SU-DHL-6 (cell line): ENCODE results near the gene PRDM13.

Source experiments
- H2AFZ ChIP-seq: fragments of 200-600 bp; sonication (generic); 2 replicates; pipeline ENCODE4 v1.6.1; 2014; ENCODE audit warnings: low read depth, mild to moderate bottlenecking, moderate library complexity, mixed read lengths, antibody characterized with exemption, low read length; ENCODE audit not compliant: severe bottlenecking
- H3F3A ChIP-seq: fragments of 200-600 bp; shearing (Covaris generic); 2 replicates; pipeline ENCODE4 v1.6.0; 2016; ENCODE audit warnings: antibody characterized with exemption, mild to moderate bottlenecking; ENCODE audit not compliant: insufficient read depth
- H3K27ac ChIP-seq: fragments of 200-600 bp; sonication (generic); 2 replicates; pipeline ENCODE4 v1.5.1; 2016; ENCODE audit warnings: low read depth, mild to moderate bottlenecking, low read length, moderate library complexity, mixed read lengths
- H3K27me3 ChIP-seq: fragments of 200-600 bp; sonication (generic), shearing (Covaris generic); 2 replicates; pipeline ENCODE4 v1.6.0; 2014; ENCODE audit warnings: mild to moderate bottlenecking, low read length
- H3K36me3 ChIP-seq: fragments of 200-600 bp; sonication (generic); 2 replicates; pipeline ENCODE4 v1.6.1; 2014; ENCODE audit warnings: mild to moderate bottlenecking, low read length, mixed read lengths
- H3K4me2 ChIP-seq: fragments of 300-600, 200-600 bp; shearing (Covaris generic), sonication (generic); 2 replicates; pipeline ENCODE4 v1.6.0; 2014; ENCODE audit warnings: low read length, low read depth, mild to moderate bottlenecking; ENCODE audit not compliant: poor library complexity, severe bottlenecking
- H3K4me3 ChIP-seq: fragments of 200-600 bp; sonication (generic); 2 replicates; pipeline ENCODE4 v1.5.1; 2014; ENCODE audit warnings: antibody characterized with exemption, low read length, mild to moderate bottlenecking, mixed read lengths; ENCODE audit not compliant: insufficient read depth, poor library complexity, severe bottlenecking
- H3K79me2 ChIP-seq: fragments of 200-600 bp; sonication (generic); 2 replicates; pipeline ENCODE4 v1.6.1; 2014; ENCODE audit warnings: mild to moderate bottlenecking, low read length, moderate library complexity; ENCODE audit not compliant: insufficient read depth
- H3K9ac ChIP-seq: fragments of 200-600 bp; sonication (generic); 2 replicates; pipeline ENCODE4 v1.7.0; 2014; ENCODE audit warnings: mild to moderate bottlenecking, low read length
- H3K9me2 ChIP-seq: fragments of 200-600 bp; sonication (generic); replicated peaks from 2 replicates; pipeline ENCODE4 v1.6.1; 2014; ENCODE audit warnings: low read length; ENCODE audit not compliant: insufficient read depth
- H3K9me3 ChIP-seq: fragments of 200-600 bp; sonication (generic); 2 replicates; pipeline ENCODE4 v1.6.1; 2014; ENCODE audit warnings: low read length, mixed read lengths; ENCODE audit not compliant: insufficient read depth
- H4K20me1 ChIP-seq: fragments of 200-600 bp; sonication (generic); 2 replicates; pipeline ENCODE4 v1.6.1; 2014; ENCODE audit warnings: low read depth, mild to moderate bottlenecking, antibody characterized with exemption, low read length, moderate library complexity, mixed read lengths
- EZH2phosphoT487 ChIP-seq: fragments of 200-600 bp; sonication (generic), shearing (Covaris generic); conservative IDR thresholded peaks from 2 replicates; pipeline ENCODE4 v1.6.1; 2018; ENCODE audit warnings: mild to moderate bottlenecking, antibody characterized with exemption, low read length, moderate library complexity, mixed read lengths
- TF ChIP-seq, protein P1 (sequence below): fragments of 200-600 bp; sonication (generic); IDR thresholded peaks from one replicate; pipeline ENCODE4 v1.5.1; 2017; ENCODE audit warnings: antibody characterized with exemption, mild to moderate bottlenecking, low read length, moderate library complexity; ENCODE audit not compliant: insufficient read depth, poor library complexity, severe bottlenecking

The PRDM13 gene

DNA sequence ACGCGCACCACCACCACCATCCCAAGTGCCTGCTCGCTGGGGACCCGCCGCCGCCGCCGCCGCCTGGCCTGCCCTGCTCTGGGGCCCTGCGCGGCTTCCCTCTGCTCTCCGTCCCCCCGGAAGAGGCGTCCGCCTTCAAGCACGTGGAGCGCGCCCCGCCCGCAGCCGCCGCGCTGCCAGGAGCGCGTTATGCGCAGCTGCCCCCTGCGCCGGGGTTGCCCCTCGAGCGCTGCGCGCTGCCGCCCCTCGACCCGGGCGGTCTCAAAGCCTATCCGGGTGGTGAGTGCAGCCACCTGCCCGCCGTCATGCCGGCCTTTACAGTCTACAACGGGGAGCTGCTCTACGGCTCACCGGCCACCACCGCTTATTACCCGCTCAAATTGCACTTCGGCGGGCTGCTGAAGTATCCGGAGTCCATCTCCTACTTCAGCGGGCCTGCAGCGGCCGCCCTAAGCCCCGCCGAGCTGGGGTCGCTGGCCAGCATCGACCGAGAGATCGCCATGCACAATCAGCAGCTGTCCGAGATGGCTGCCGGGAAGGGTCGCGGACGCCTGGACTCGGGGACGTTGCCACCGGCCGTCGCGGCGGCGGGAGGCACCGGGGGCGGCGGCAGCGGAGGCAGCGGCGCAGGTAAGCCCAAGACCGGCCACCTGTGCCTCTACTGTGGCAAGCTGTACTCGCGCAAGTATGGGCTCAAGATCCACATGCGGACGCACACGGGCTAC lies 7.2 kb downstream of the PRDM13 start:
- Histone ChIP-seq H3K9me2 (no peaks in the 10 kb centered on the region), H3K9me3 (no peaks in the 10 kb centered on the region), H3K79me2 (no peaks in the 10 kb centered on the region), H3K9ac (no peak overlapping the region), H3K4me2 (no peak overlapping the region), H2AFZ (no peak overlapping the region), H3F3A (no peaks in the 10 kb centered on the region), H3K4me3 (no peak overlapping the region), H4K20me1 (no peaks in the 10 kb centered on the region), H3K27me3 (no peaks in the 10 kb centered on the region), H3K27ac (no peak overlapping the region), H3K36me3 (no peaks in the 10 kb centered on the region)
- TF ChIP-seq, protein P1, sequence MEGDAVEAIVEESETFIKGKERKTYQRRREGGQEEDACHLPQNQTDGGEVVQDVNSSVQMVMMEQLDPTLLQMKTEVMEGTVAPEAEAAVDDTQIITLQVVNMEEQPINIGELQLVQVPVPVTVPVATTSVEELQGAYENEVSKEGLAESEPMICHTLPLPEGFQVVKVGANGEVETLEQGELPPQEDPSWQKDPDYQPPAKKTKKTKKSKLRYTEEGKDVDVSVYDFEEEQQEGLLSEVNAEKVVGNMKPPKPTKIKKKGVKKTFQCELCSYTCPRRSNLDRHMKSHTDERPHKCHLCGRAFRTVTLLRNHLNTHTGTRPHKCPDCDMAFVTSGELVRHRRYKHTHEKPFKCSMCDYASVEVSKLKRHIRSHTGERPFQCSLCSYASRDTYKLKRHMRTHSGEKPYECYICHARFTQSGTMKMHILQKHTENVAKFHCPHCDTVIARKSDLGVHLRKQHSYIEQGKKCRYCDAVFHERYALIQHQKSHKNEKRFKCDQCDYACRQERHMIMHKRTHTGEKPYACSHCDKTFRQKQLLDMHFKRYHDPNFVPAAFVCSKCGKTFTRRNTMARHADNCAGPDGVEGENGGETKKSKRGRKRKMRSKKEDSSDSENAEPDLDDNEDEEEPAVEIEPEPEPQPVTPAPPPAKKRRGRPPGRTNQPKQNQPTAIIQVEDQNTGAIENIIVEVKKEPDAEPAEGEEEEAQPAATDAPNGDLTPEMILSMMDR = no peak
- no peak for TF ChIP-seq EZH2phosphoT487

DNA sequence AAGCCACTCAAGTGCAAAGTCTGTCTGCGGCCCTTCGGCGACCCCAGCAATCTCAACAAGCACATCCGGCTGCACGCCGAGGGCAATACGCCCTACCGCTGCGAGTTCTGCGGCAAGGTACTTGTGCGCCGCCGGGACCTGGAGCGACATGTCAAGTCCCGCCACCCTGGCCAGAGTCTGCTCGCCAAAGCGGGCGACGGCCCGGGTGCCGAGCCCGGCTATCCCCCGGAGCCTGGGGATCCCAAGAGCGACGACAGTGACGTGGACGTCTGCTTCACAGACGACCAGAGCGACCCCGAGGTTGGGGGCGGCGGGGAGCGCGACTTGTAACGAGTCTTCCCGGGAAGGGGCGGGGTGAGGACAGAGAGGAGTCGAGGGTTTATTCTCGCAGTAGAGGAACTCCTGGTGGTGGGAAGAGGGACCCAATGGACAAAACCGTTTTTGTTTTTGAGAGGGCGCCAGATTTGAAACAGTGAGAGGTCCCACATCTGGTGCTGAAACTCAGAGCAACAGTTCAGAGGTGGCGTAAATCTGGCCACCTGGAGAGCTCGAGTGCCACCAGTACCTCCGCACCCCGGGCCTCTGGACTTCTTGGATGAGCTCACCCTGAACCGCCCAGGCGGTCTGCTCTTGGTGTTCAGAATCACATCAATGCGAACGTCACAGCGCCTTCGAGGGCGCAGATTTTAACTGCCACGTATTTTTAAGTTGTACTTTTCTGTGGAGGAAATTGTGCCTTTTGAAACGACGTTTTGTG lies 8.0 kb downstream of the PRDM13 start:
- Histone ChIP-seq H3K27me3 (no peaks in the 10 kb centered on the region), H3K9me2 (no peaks in the 10 kb centered on the region), H3K79me2 (no peaks in the 10 kb centered on the region), H3K36me3 (no peaks in the 10 kb centered on the region), H3K9me3 (no peaks in the 10 kb centered on the region), H3F3A (no peaks in the 10 kb centered on the region), H3K4me2 (no peak overlapping the region), H4K20me1 (no peaks in the 10 kb centered on the region), H3K4me3 (no peak overlapping the region), H3K9ac (no peak overlapping the region), H2AFZ (no peak overlapping the region), H3K27ac (no peak overlapping the region)
- TF ChIP-seq EZH2phosphoT487 = no peak
- TF ChIP-seq, protein P1 = no peak

DNA sequence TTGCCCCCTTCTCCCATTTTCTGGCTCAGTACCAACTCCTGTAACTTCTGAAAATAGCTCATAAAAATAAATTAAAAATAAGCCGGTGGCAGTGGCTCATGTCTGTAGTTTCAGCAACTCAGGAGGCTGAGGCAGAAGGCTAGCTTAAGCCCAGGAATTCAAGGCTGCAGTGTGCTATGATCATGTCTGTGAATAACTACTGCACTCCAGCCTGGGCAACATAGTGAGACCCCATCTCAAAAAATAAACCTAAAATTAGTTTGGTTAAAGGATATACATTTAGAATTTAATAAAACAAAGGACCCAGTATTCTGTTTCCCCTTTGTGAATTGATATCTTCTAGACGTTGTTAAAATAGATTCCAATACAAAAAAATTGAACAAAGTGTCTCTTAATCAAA lies 10.5 kb downstream of the PRDM13 start:
- no peaks in the 10 kb centered on the region for H3K27me3 ChIP-seq

More for the DNA sequence above, 10.5 kb downstream of the PRDM13 start:
- no peak overlapping the region for H3K4me3 ChIP-seq
- H3F3A ChIP-seq = no peaks in the 10 kb centered on the region
- H3K9me2 ChIP-seq = no peaks in the 10 kb centered on the region
- H3K79me2 ChIP-seq = no peaks in the 10 kb centered on the region
- H2AFZ ChIP-seq = no peak overlapping the region
- TF ChIP-seq, protein P1 = no peak
- TF ChIP-seq EZH2phosphoT487 = no peak
- H3K27ac ChIP-seq = no peak overlapping the region
- H3K4me2 ChIP-seq = no peak overlapping the region
- no peaks in the 10 kb centered on the region for H3K9me3 ChIP-seq
- H3K9ac ChIP-seq = no peak overlapping the region
- no peaks in the 10 kb centered on the region for H4K20me1 ChIP-seq
- H3K36me3 ChIP-seq = no peaks in the 10 kb centered on the region
